H9 (cell line): Measurements from ENCODE around the gene NFX1. TPM values are rescaled to one million over a fixed set of nuclear protein-coding genes. Genes with fewer than 3 reads are reported as not detected.

Experiments used
- DNase-seq: peaks from one replicate; pipeline ENCODE4 v3.0.0-alpha.2; 2017
- H2AFZ ChIP-seq: one replicate; pipeline ENCODE4 v1.6.1; 2013; ENCODE audit warnings: mild to moderate bottlenecking, low read length, control low read depth, moderate library complexity
- H2AK5ac ChIP-seq: 2 replicates; pipeline ENCODE4 v1.6.1; 2013; ENCODE audit warnings: low read length, control low read depth, mixed read lengths; ENCODE audit not compliant: insufficient read length
- H2BK120ac ChIP-seq: one replicate; pipeline ENCODE4 v1.6.1; 2013; ENCODE audit warnings: low read depth, mild to moderate bottlenecking, low read length, control low read depth, inconsistent platforms; ENCODE audit not compliant: poor library complexity, severe bottlenecking
- H2BK12ac ChIP-seq: 2 replicates; pipeline ENCODE4 v1.6.1; 2013; ENCODE audit warnings: low read length, control low read depth, mixed read lengths, low read depth; ENCODE audit not compliant: insufficient read length
- H2BK15ac ChIP-seq: 2 replicates; pipeline ENCODE4 v1.6.1; 2013; ENCODE audit warnings: low read depth, low read length, control low read depth
- H2BK20ac ChIP-seq: one replicate; pipeline ENCODE4 v1.6.1; 2013; ENCODE audit warnings: low read depth, mild to moderate bottlenecking, low read length, control low read depth, inconsistent platforms; ENCODE audit not compliant: poor library complexity, severe bottlenecking
- H2BK5ac ChIP-seq: 2 replicates; pipeline ENCODE4 v1.6.1; 2013; ENCODE audit warnings: low read length, control low read depth, mixed read lengths; ENCODE audit not compliant: insufficient read length
- H3K14ac ChIP-seq: 2 replicates; pipeline ENCODE4 v1.6.1; 2013; ENCODE audit warnings: low read length, control low read depth; ENCODE audit not compliant: insufficient read depth
- H3K18ac ChIP-seq: 2 replicates; pipeline ENCODE4 v1.6.1; 2013; ENCODE audit warnings: low read depth, mild to moderate bottlenecking, mixed read lengths, low read length, control low read depth; ENCODE audit not compliant: insufficient read length
- H3K23ac ChIP-seq: 2 replicates; pipeline ENCODE4 v1.6.1; 2013; ENCODE audit warnings: low read length, control low read depth, mixed read lengths, low read depth; ENCODE audit not compliant: insufficient read length
- H3K23me2 ChIP-seq: 2 replicates; pipeline ENCODE4 v1.6.1; 2013; ENCODE audit warnings: low read depth, mild to moderate bottlenecking, mixed read lengths, low read length, control low read depth; ENCODE audit not compliant: insufficient read length, poor library complexity, severe bottlenecking
- H3K27ac ChIP-seq: 2 replicates; pipeline ENCODE4 v1.5.1; 2013; ENCODE audit warnings: low read length, control low read depth, mixed read lengths, low read depth; ENCODE audit not compliant: insufficient read length
- H3K27me3 ChIP-seq: 2 replicates; pipeline ENCODE4 v1.6.1; 2013; ENCODE audit warnings: low read length, control low read depth, inconsistent platforms; ENCODE audit not compliant: insufficient read depth
- H3K4ac ChIP-seq: 2 replicates; pipeline ENCODE4 v1.6.1; 2013; ENCODE audit warnings: low read depth, mild to moderate bottlenecking, control low read depth, inconsistent platforms, low read length, moderate library complexity
- H3K4me1 ChIP-seq: 2 replicates; pipeline ENCODE4 v1.6.1; 2013; ENCODE audit warnings: low read length, control low read depth, inconsistent platforms; ENCODE audit not compliant: insufficient read depth
- H3K4me2 ChIP-seq: 2 replicates; pipeline ENCODE4 v1.6.1; 2013; ENCODE audit warnings: low read length, control low read depth, mixed read lengths; ENCODE audit not compliant: insufficient read length, insufficient read depth
- H3K56ac ChIP-seq: 2 replicates; pipeline ENCODE4 v1.6.1; 2013; ENCODE audit warnings: low read depth, mild to moderate bottlenecking, mixed read lengths, low read length, control low read depth; ENCODE audit not compliant: insufficient read length
- H3K79me1 ChIP-seq: 2 replicates; pipeline ENCODE4 v1.6.1; 2013; ENCODE audit warnings: low read depth, mild to moderate bottlenecking, moderate library complexity, low read length, control low read depth, inconsistent platforms; ENCODE audit not compliant: insufficient read depth, poor library complexity, severe bottlenecking
- H3K79me2 ChIP-seq: 2 replicates; pipeline ENCODE4 v1.6.1; 2013; ENCODE audit warnings: low read length, control low read depth, inconsistent platforms; ENCODE audit not compliant: insufficient read depth
- H3K9ac ChIP-seq: 2 replicates; pipeline ENCODE4 v1.6.1; 2013; ENCODE audit warnings: low read length, control low read depth, mixed read lengths; ENCODE audit not compliant: insufficient read length; ENCODE audit errors: extremely low read depth
- H3K9me3 ChIP-seq: one replicate; pipeline ENCODE4 v1.6.1; 2013; ENCODE audit warnings: low read depth, low read length, inconsistent platforms; ENCODE audit not compliant: control insufficient read depth
- H3T11ph ChIP-seq: one replicate; pipeline ENCODE4 v1.6.1; 2013; ENCODE audit warnings: mild to moderate bottlenecking, low read length, control low read depth, inconsistent platforms
- H4K20me1 ChIP-seq: one replicate; pipeline ENCODE4 v1.6.1; 2013; ENCODE audit not compliant: control insufficient read depth, insufficient read length, insufficient read depth
- H4K5ac ChIP-seq: 2 replicates; pipeline ENCODE4 v1.6.1; 2013; ENCODE audit warnings: low read depth, mild to moderate bottlenecking, mixed read lengths, low read length, control low read depth; ENCODE audit not compliant: insufficient read length
- H4K8ac ChIP-seq: replicated peaks from 2 replicates; pipeline ENCODE4 v1.6.1; 2013; ENCODE audit warnings: low read length, control low read depth, mixed read lengths, low read depth; ENCODE audit not compliant: insufficient read length
- H4K91ac ChIP-seq: 2 replicates; pipeline ENCODE4 v1.6.1; 2013; ENCODE audit warnings: low read depth, mild to moderate bottlenecking, moderate library complexity, mixed read lengths, low read length, control low read depth; ENCODE audit not compliant: insufficient read length
- H3K27ac Mint-ChIP-seq, 3 experiments: 2 replicates in 2 of 3; 3 replicates in 1 of 3; pipeline ENCODE4 v1.8.0; 2020 to 2021; ENCODE audit warnings: mixed read lengths in 3 of 3, mild to moderate bottlenecking in 1 of 3, moderate library complexity in 1 of 3
- H3K27me3 Mint-ChIP-seq: 2 replicates; pipeline ENCODE4 v1.8.0; 2021; ENCODE audit warnings: low read depth, mild to moderate bottlenecking, moderate library complexity, mixed read lengths
- H3K36me3 Mint-ChIP-seq, 3 experiments: 2 replicates in 2 of 3; 3 replicates in 1 of 3; pipeline ENCODE4 v1.8.0; 2020 to 2021; ENCODE audit warnings: low read depth in 3 of 3, mixed read lengths in 3 of 3; ENCODE audit not compliant: insufficient read depth in 1 of 3
- H3K4me1 Mint-ChIP-seq, 2 experiments: 2 replicates each; pipeline ENCODE4 v1.8.0; 2020; ENCODE audit warnings: mixed read lengths in 2 of 2
- H3K4me3 Mint-ChIP-seq, 2 experiments: 2 replicates in 1 of 2; 3 replicates in 1 of 2; pipeline ENCODE4 v1.8.0; 2020 to 2021; ENCODE audit warnings: mild to moderate bottlenecking in 2 of 2, mixed read lengths in 2 of 2, moderate library complexity in 1 of 2
- H3K9me3 Mint-ChIP-seq, 2 experiments: 2 replicates in 1 of 2; 3 replicates in 1 of 2; pipeline ENCODE4 v1.8.0; 2020; ENCODE audit warnings: mild to moderate bottlenecking in 2 of 2, mixed read lengths in 2 of 2, moderate library complexity in 1 of 2
- CTCF ChIP-seq: fragments of 200-600 bp; sonication (generic); conservative IDR thresholded peaks from 3 replicates; pipeline ENCODE4 v1.8.0; 2021; ENCODE audit warnings: antibody characterized with exemption, mild to moderate bottlenecking
- WGBS: extraction: QIAGEN DNeasy Blood & Tissue Kit; methylation state at CpG from one replicate; pipeline ENCODE4 v1.1.7; 2013; ENCODE audit warnings: missing lambda C conversion rate, low lambda C conversion rate, mixed read lengths; ENCODE audit not compliant: insufficient read length; ENCODE audit errors: extremely low coverage; 5-methylcytosine and 5-hydroxymethylcytosine counted together
- total RNA-seq: library from RNA; stranded (reverse); gene quantifications from 2 replicates; pipeline ENCODE4 v1.2.1, GENCODE V29; 2021

The NFX1 gene
- total RNA-seq, 1 experiment from 2014 or later: 35.1 TPM

- Histone ChIP-seq H2BK120ac (no peak overlapping the region), H3K4ac (no peak overlapping the region), H3K27me3 (no peaks in the 10 kb centered on the region), H4K8ac (no peak overlapping the region), H2BK20ac (no peak overlapping the region), H4K20me1 (no peaks in the 10 kb centered on the region), H3K23ac (no peak overlapping the region), H3K4me1 (no peaks in the 10 kb centered on the region), H3K56ac (no peak overlapping the region), H2BK12ac (no peak overlapping the region), H2BK5ac (no peak overlapping the region), H3K79me2 (no peaks in the 10 kb centered on the region), H3K27ac (no peak overlapping the region), H3K14ac (no peak overlapping the region), H4K5ac (no peak overlapping the region), H4K91ac (no peak overlapping the region), H3K23me2 (no peaks in the 10 kb centered on the region), H3K9ac (no peak overlapping the region), H3K18ac (no peak overlapping the region), H2AK5ac (no peak overlapping the region), H3K9me3 (no peaks in the 10 kb centered on the region), H2BK15ac (no peak overlapping the region), H2AFZ (no peak overlapping the region), H3K79me1 (no peaks in the 10 kb centered on the region), H3T11ph (no peak overlapping the region), H3K4me2 (no peak overlapping the region)
- Mint-ChIP-seq H3K4me3 (no peak overlapping the region), H3K36me3 (no peaks in the 10 kb centered on the region), H3K4me1 (peaks cover 7 to 13% of the 10 kb centered on the region in 2 experiments), H3K9me3 (no peaks in the 10 kb centered on the region), H3K27ac (no peak overlapping the region; a peak in 1 of 7 replicates), H3K27me3 (peaks cover 5% of the 10 kb centered on the region)
- DNase-seq: no peak
- TF ChIP-seq CTCF: no peak
- no CpG with 5 or more reads among the region's 3 CpGs for WGBS
Observed at GRCh38 chr9:33414268-33414667, 124.0 kb downstream of the NFX1 start.
